WTC11 (cell line): ENCODE data around the gene SLC36A2. TPM values are rescaled to one million over a fixed set of nuclear protein-coding genes. Genes with fewer than 3 reads are reported as not detected.

ENCODE experiments used
- ATAC-seq: fragments of 200-7000 bp; cut with Tn5 transposase; 2 replicates; pipeline ENCODE4 v1.10.0; 2021; ENCODE audit warnings: mild to moderate bottlenecking, moderate library complexity
- CTCF ChIA-PET: fragments of 300-600 bp; sonication (Branson Sonifier 250); formaldehyde crosslinking; loops from one replicate; lab custom pipeline; 2021; ENCODE audit warnings: antibody characterized with exemption; lab: Charles Lee
- POLR2A ChIA-PET: fragments of 350-600 bp; sonication (Branson Sonifier 250); formaldehyde crosslinking; loops from one replicate; lab custom pipeline; 2021; ENCODE audit warnings: antibody characterized with exemption; lab: Charles Lee
- DNase-seq: peaks from one replicate; pipeline ENCODE4 v3.0.0; 2021; ENCODE audit warnings: low spot score
- H3K27ac Mint-ChIP-seq: 2 replicates; pipeline ENCODE4 v1.8.0; 2021; ENCODE audit warnings: mixed read lengths
- H3K27me3 Mint-ChIP-seq: 2 replicates; pipeline ENCODE4 v1.8.0; 2021; ENCODE audit warnings: low read depth, mild to moderate bottlenecking, moderate library complexity, mixed read lengths
- H3K36me3 Mint-ChIP-seq: 2 replicates; pipeline ENCODE4 v1.8.0; 2021; ENCODE audit warnings: mixed read lengths
- H3K4me1 Mint-ChIP-seq: 2 replicates; pipeline ENCODE4 v1.8.0; 2022; ENCODE audit warnings: mixed read lengths
- H3K4me3 Mint-ChIP-seq: 2 replicates; pipeline ENCODE4 v1.8.0; 2021; ENCODE audit warnings: mild to moderate bottlenecking, moderate library complexity, mixed read lengths
- H3K9me3 Mint-ChIP-seq: 2 replicates; pipeline ENCODE4 v1.8.0; 2021; ENCODE audit warnings: mixed read lengths
- FOXK1 ChIP-seq: sonication (generic); formaldehyde crosslinking; IDR thresholded peaks from 2 replicates; pipeline ENCODE4 v1.8.0; 2022; ENCODE audit warnings: mild to moderate bottlenecking, moderate library complexity, missing genetic modification reagents
- KAT7 ChIP-seq: sonication (generic); formaldehyde crosslinking; IDR thresholded peaks from 2 replicates; pipeline ENCODE4 v1.8.1; 2023; ENCODE audit warnings: missing genetic modification reagents, mild to moderate bottlenecking, borderline replicate concordance
- PRRX2 ChIP-seq: fragments of 250-450 bp; sonication (Bioruptor Pico); IDR thresholded peaks from 2 replicates; pipeline ENCODE4 v1.8.0; 2021; ENCODE audit warnings: mild to moderate bottlenecking
- SMAD4 ChIP-seq: sonication (generic); formaldehyde crosslinking; IDR thresholded peaks from 2 replicates; pipeline ENCODE4 v1.8.0; 2022; ENCODE audit warnings: mild to moderate bottlenecking, missing genetic modification reagents
- SOX15 ChIP-seq: fragments of 250-450 bp; sonication (Bioruptor Pico); IDR thresholded peaks from 2 replicates; pipeline ENCODE4 v1.9.0; 2021; ENCODE audit warnings: mild to moderate bottlenecking
- SP1 ChIP-seq: sonication (generic); formaldehyde crosslinking; conservative IDR thresholded peaks from 2 replicates; pipeline ENCODE4 v1.8.1; 2022; ENCODE audit warnings: missing genetic modification reagents
- TEAD1 ChIP-seq: sonication (generic); formaldehyde crosslinking; IDR thresholded peaks from 2 replicates; pipeline ENCODE4 v1.8.0; 2022; ENCODE audit warnings: mild to moderate bottlenecking, missing genetic modification reagents
- ZNF219 ChIP-seq: sonication (generic); formaldehyde crosslinking; IDR thresholded peaks from 2 replicates; pipeline ENCODE4 v1.8.0; 2023; ENCODE audit warnings: missing genetic modification reagents, mild to moderate bottlenecking, borderline replicate concordance
- total RNA-seq: library from RNA; stranded (reverse); gene quantifications from 3 replicates; pipeline ENCODE4 v1.2.3, GENCODE V29; 2021
- TF ChIP-seq, protein P1 (sequence below): sonication (generic); formaldehyde crosslinking; IDR thresholded peaks from 2 replicates; pipeline ENCODE4 v1.8.1; 2022; ENCODE audit warnings: low read depth, missing genetic modification reagents, borderline replicate concordance
- TF ChIP-seq, protein P2 (sequence below): sonication (generic); formaldehyde crosslinking; IDR thresholded peaks from 2 replicates; pipeline ENCODE4 v1.8.0; 2022; ENCODE audit warnings: mild to moderate bottlenecking, missing genetic modification reagents
- TF ChIP-seq, protein P3 (sequence below): fragments of 200-600 bp; IDR thresholded peaks from 2 replicates; pipeline ENCODE4 v1.8.0; 2022; ENCODE audit warnings: antibody characterized with exemption
- TF ChIP-seq, protein P4 (sequence below): sonication (generic); formaldehyde crosslinking; IDR thresholded peaks from 2 replicates; pipeline ENCODE4 v1.8.0; 2022; ENCODE audit warnings: mild to moderate bottlenecking, missing genetic modification reagents
- TF ChIP-seq, protein P5 (sequence below): sonication (generic); formaldehyde crosslinking; IDR thresholded peaks from 2 replicates; pipeline ENCODE4 v1.8.1; 2022; ENCODE audit warnings: mild to moderate bottlenecking, moderate library complexity, missing genetic modification reagents
- TF ChIP-seq, protein P6 (sequence below): fragments of 250-450 bp; sonication (Bioruptor Pico); IDR thresholded peaks from 2 replicates; pipeline ENCODE4 v1.9.0; 2021; ENCODE audit warnings: moderate library complexity, mild to moderate bottlenecking, inconsistent platforms, borderline replicate concordance
- TF ChIP-seq, protein P7 (sequence below): sonication (generic); formaldehyde crosslinking; conservative IDR thresholded peaks from 2 replicates; pipeline ENCODE4 v1.8.1; 2023; ENCODE audit warnings: mild to moderate bottlenecking, low read depth, missing genetic modification reagents, moderate library complexity
- TF ChIP-seq, protein P8 (sequence below): fragments of 250-450 bp; sonication (Bioruptor Pico); IDR thresholded peaks from 2 replicates; pipeline ENCODE4 v1.9.0; 2021; ENCODE audit warnings: mild to moderate bottlenecking

The SLC36A2 gene
- total RNA-seq, 1 experiment from 2014 or later, result not detected

DNA sequence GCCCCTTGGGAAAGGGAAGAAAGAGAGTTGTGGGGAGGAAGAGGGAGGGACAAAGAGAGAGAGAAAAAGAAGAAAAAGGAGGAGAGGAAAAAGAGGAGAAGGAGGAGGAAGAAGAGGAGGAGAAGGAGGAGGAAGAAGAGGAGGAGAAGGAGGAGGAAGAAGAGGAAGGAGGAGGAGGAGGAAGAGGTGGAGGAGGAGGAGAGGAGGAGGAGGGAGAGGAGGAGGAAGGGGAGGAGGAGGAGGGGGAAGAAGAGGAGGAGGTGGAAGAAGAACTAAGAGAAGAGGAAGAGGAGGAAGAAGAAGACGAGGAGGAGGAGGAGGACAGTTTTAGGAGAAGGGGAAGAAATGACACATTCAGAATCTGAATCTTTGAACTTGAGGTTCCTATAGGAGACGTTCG, 7.4 kb downstream of the SLC36A2 start:
- DNase-seq (no peak), ATAC-seq (no peak)
- Mint-ChIP-seq H3K9me3 (no peaks in the 10 kb centered on the region), H3K27ac (no peak overlapping the region), H3K27me3 (peaks cover 18% of the 10 kb centered on the region), H3K4me3 (no peak overlapping the region), H3K36me3 (no peaks in the 10 kb centered on the region), H3K4me1 (peaks cover 6% of the 10 kb centered on the region)
- CTCF ChIA-PET, result no interaction called here
- TF ChIP-seq, protein P1, sequence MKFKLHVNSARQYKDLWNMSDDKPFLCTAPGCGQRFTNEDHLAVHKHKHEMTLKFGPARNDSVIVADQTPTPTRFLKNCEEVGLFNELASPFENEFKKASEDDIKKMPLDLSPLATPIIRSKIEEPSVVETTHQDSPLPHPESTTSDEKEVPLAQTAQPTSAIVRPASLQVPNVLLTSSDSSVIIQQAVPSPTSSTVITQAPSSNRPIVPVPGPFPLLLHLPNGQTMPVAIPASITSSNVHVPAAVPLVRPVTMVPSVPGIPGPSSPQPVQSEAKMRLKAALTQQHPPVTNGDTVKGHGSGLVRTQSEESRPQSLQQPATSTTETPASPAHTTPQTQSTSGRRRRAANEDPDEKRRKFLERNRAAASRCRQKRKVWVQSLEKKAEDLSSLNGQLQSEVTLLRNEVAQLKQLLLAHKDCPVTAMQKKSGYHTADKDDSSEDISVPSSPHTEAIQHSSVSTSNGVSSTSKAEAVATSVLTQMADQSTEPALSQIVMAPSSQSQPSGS (CRISPR knock-in tag), result no peak
- no peak for TF ChIP-seq TEAD1
- TF ChIP-seq, protein P2, sequence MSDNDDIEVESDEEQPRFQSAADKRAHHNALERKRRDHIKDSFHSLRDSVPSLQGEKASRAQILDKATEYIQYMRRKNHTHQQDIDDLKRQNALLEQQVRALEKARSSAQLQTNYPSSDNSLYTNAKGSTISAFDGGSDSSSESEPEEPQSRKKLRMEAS, result no peak
- TF ChIP-seq SOX15 (CRISPR knock-in tag), result no peak
- no peak for TF ChIP-seq SP1 (CRISPR knock-in tag)
- TF ChIP-seq, protein P3, sequence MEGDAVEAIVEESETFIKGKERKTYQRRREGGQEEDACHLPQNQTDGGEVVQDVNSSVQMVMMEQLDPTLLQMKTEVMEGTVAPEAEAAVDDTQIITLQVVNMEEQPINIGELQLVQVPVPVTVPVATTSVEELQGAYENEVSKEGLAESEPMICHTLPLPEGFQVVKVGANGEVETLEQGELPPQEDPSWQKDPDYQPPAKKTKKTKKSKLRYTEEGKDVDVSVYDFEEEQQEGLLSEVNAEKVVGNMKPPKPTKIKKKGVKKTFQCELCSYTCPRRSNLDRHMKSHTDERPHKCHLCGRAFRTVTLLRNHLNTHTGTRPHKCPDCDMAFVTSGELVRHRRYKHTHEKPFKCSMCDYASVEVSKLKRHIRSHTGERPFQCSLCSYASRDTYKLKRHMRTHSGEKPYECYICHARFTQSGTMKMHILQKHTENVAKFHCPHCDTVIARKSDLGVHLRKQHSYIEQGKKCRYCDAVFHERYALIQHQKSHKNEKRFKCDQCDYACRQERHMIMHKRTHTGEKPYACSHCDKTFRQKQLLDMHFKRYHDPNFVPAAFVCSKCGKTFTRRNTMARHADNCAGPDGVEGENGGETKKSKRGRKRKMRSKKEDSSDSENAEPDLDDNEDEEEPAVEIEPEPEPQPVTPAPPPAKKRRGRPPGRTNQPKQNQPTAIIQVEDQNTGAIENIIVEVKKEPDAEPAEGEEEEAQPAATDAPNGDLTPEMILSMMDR, result no peak
- no peak for TF ChIP-seq SMAD4 (CRISPR knock-in tag)
- TF ChIP-seq, protein P4, sequence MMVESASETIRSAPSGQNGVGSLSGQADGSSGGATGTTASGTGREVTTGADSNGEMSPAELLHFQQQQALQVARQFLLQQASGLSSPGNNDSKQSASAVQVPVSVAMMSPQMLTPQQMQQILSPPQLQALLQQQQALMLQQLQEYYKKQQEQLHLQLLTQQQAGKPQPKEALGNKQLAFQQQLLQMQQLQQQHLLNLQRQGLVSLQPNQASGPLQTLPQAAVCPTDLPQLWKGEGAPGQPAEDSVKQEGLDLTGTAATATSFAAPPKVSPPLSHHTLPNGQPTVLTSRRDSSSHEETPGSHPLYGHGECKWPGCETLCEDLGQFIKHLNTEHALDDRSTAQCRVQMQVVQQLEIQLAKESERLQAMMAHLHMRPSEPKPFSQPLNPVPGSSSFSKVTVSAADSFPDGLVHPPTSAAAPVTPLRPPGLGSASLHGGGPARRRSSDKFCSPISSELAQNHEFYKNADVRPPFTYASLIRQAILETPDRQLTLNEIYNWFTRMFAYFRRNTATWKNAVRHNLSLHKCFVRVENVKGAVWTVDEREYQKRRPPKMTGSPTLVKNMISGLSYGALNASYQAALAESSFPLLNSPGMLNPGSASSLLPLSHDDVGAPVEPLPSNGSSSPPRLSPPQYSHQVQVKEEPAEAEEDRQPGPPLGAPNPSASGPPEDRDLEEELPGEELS, result no peak
- POLR2A ChIA-PET, result no interaction called here

DNA sequence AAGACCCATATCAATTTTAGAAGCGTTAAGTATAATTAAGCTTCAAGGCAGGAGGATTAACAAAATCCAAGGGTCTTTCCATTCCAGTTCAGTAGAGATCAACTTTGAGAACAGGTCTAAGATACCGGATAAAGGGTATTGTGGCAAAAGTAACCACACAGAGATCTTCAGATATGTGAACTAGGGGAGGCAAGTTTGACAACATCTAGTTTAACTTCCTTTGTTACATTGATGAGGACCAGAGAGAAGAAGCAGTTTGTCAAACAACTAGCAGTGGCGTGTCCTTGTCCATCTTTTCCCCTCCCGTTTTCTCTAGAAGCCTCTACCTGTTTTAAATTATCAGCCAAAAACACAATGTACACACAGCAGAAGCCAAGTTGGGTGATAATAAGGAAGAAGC, 8.6 kb downstream of the SLC36A2 start:
- Mint-ChIP-seq H3K4me3 (no peak overlapping the region), H3K27me3 (peaks cover 13% of the 10 kb centered on the region), H3K4me1 (no peaks in the 10 kb centered on the region), H3K36me3 (no peaks in the 10 kb centered on the region), H3K27ac (no peak overlapping the region), H3K9me3 (no peaks in the 10 kb centered on the region)
- CTCF ChIA-PET, result no interaction called here
- DNase-seq (no peak), ATAC-seq (no peak)
- no peak for TF ChIP-seq FOXK1 (CRISPR knock-in tag)
- TF ChIP-seq, protein P5, sequence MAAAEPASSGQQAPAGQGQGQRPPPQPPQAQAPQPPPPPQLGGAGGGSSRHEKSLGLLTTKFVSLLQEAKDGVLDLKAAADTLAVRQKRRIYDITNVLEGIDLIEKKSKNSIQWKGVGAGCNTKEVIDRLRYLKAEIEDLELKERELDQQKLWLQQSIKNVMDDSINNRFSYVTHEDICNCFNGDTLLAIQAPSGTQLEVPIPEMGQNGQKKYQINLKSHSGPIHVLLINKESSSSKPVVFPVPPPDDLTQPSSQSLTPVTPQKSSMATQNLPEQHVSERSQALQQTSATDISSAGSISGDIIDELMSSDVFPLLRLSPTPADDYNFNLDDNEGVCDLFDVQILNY (CRISPR knock-in tag), result no peak
- TF ChIP-seq, protein P6, sequence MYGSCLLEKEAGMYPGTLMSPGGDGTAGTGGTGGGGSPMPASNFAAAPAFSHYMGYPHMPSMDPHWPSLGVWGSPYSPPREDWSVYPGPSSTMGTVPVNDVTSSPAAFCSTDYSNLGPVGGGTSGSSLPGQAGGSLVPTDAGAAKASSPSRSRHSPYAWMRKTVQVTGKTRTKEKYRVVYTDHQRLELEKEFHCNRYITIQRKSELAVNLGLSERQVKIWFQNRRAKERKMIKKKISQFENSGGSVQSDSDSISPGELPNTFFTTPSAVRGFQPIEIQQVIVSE (CRISPR knock-in tag), result no peak
- no peak for TF ChIP-seq PRRX2 (CRISPR knock-in tag)
- TF ChIP-seq, protein P7, sequence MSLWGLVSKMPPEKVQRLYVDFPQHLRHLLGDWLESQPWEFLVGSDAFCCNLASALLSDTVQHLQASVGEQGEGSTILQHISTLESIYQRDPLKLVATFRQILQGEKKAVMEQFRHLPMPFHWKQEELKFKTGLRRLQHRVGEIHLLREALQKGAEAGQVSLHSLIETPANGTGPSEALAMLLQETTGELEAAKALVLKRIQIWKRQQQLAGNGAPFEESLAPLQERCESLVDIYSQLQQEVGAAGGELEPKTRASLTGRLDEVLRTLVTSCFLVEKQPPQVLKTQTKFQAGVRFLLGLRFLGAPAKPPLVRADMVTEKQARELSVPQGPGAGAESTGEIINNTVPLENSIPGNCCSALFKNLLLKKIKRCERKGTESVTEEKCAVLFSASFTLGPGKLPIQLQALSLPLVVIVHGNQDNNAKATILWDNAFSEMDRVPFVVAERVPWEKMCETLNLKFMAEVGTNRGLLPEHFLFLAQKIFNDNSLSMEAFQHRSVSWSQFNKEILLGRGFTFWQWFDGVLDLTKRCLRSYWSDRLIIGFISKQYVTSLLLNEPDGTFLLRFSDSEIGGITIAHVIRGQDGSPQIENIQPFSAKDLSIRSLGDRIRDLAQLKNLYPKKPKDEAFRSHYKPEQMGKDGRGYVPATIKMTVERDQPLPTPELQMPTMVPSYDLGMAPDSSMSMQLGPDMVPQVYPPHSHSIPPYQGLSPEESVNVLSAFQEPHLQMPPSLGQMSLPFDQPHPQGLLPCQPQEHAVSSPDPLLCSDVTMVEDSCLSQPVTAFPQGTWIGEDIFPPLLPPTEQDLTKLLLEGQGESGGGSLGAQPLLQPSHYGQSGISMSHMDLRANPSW, result no peak
- TF ChIP-seq, protein P8, sequence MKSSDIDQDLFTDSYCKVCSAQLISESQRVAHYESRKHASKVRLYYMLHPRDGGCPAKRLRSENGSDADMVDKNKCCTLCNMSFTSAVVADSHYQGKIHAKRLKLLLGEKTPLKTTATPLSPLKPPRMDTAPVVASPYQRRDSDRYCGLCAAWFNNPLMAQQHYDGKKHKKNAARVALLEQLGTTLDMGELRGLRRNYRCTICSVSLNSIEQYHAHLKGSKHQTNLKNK (CRISPR knock-in tag), result no peak
- no peak for TF ChIP-seq KAT7 (CRISPR knock-in tag)
- TF ChIP-seq ZNF219 (CRISPR knock-in tag), result no peak
- POLR2A ChIA-PET, result no interaction called here
